Nucleus accumbens (tissue), 56 donors: ENCODE results near the gene PRODH.
"Not testable (repeated sequence)": the region's sequence is repeated elsewhere in the genome, so short reads cannot be mapped to it uniquely, and the experiment has no call there.

ENCODE experiments used
- DNase-seq, 56 donors: peaks; one replicate each; lab custom pipeline; 2025; lab: John Stamatoyannopoulos, UW

PRODH gene

GRCh38 chr22:18911535-18911934 lies 24.6 kb downstream of the PRODH start:
- DNase-seq, result not testable (repeated sequence)

GRCh38 chr22:18909556-18909955 lies 26.5 kb downstream of the PRODH start:
- no peak for DNase-seq

- DNase-seq, result no peak
Observed at GRCh38 chr22:18906896-18907295, 29.2 kb downstream of the PRODH start.

GRCh38 chr22:18906410-18906745 lies 29.7 kb downstream of the PRODH start:
- DNase-seq, result not testable (repeated sequence)

DNA sequence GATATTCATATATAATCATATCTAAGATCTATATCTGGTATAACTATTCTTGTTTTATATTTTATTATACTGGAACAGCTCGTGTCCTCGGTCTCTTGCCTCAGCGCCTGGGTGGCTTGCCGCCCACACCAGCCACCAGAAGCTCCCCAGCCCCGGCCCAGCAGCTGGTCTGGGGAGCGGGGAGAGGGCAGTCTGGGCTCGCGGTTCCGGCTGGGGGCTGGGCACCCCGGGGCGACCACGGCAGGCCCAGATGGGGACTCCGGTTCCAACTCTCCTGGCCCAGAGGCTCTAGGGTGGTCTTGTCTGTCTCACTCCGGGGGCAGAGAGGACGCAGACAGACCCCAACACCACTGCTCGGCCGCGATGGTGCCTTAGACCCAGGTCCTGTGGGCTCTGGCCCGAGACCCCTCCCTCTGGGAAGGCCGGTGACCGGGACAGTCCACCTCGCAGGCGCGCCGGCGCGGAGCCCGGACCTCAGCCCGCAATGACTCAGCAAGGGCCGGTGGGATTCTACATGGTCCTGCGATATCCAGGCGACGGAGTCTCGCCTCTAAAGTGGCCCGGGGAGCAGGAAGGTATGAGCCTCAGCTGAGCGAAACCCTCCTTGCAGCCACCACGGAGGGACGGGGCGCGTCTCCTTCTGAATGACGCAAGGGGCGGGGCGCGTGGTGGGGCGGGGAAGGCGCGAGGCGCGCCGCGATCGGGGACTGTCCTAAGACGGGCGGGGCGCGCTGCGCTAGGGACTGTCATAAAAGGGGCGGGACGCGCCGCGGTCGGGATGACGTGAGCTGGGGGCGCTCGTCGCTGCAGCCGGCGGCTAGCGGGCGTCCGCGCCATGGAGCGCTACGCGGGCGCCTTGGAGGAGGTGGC lies 30.3 kb downstream of the PRODH start, which contains the start of gene DGCR6:
Gene DGCR6, plus strand, starts transcription at position 781 of the 870 bp plus-strand sequence. Its CDS starts 55 bp downstream, at position 836.
- DNase-seq, result no peak

DNA sequence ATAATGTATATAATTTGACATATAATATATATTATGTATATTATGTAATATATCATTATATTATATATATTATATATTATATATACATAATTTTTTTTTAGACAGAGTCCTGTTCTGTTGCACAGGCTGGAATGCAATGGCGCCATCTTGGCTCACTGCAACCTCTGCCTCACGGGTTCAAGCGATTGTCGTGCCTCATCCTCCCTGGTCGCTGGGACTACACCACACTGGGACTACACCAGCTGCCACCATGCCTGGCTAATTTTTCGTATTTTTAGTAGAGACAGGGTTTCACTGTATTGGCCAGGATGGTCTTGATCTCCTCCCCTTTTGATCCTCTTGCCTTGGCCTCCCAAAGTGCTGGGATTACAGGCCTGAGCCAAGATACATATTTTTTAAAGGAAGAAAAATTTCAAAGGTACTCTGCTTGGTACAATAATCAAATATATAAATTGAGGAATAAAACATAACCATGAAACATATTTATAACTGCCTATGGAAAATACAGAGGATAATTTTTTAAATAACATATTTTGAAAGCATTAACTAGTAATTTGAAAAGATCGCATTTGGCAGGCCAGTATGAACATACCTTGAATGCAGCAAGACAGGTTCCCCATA lies 39.9 kb downstream of the PRODH start:
- DNase-seq, result not testable (repeated sequence)

GRCh38 chr22:18893775-18894174 lies 42.3 kb downstream of the PRODH start:
- not testable (repeated sequence) for DNase-seq

- DNase-seq, result not testable (repeated sequence)
Observed at GRCh38 chr22:18890510-18891192, 45.4 kb downstream of the PRODH start.

- DNase-seq, result no peak
Observed at GRCh38 chr22:18888115-18888514, 48.0 kb downstream of the PRODH start.

DNA sequence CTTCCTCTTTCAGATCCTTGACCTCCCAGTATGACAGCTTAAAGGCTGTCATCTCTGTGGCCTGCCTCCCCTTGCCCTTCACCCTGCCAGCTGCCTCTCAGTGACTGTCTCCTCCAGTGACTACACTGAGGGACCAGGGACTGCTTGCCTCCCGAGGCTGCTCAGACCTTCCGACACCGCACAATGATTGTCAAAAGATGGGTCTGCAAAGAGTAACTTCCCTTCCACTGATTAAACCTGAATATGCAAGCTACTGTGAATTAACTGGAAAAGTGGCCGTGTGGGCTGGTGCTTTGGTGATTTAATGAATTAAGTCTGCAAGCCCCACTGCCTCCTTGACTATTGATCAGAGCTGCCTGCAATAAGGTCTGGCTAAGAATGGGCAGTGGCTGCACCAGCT lies 51.6 kb downstream of the PRODH start:
- not testable (repeated sequence) for DNase-seq

GRCh38 chr22:18881260-18881659 lies 54.8 kb downstream of the PRODH start:
- DNase-seq, result not testable (repeated sequence)
